Transverse colon (tissue), 4 donors: ENCODE data around the gene PRKAR1A. TPM values are rescaled to one million over a fixed set of nuclear protein-coding genes. Genes with fewer than 3 reads are reported as not detected.

Experiments
- DNase-seq: peaks from one replicate; pipeline ENCODE4 v3.0.0-alpha.2; 2019
- H3K27ac ChIP-seq, 4 donors: fragments of 200-600 bp; sonication (generic); 2 replicates each; pipeline ENCODE4 v1.5.1; 2016 to 2018; ENCODE audit warnings: inconsistent platforms in 4 of 4
- H3K27me3 ChIP-seq: fragments of 200-600 bp; sonication (generic); 2 replicates; pipeline ENCODE4 v1.5.1; 2017; ENCODE audit warnings: inconsistent platforms
- H3K36me3 ChIP-seq, 4 donors: fragments of 200-600 bp; sonication (generic); 2 replicates each; pipeline ENCODE4 v1.5.1; 2017 to 2019; ENCODE audit warnings: inconsistent platforms in 4 of 4
- H3K4me1 ChIP-seq, 4 donors: fragments of 200-600 bp; sonication (generic); 2 replicates each; pipeline ENCODE4 v1.5.1; 2017 to 2020; ENCODE audit warnings: inconsistent platforms in 4 of 4
- H3K4me3 ChIP-seq, 4 donors: fragments of 200-600 bp; sonication (generic); 1 replicate in 1 of 4; 2 replicates in 3 of 4; pipeline versions ENCODE4 v1.5.1 to v1.6.1; 2017 to 2019; ENCODE audit warnings: inconsistent platforms in 4 of 4
- H3K9me3 ChIP-seq, 2 donors: fragments of 200-600 bp; sonication (generic); 2 replicates each; pipeline ENCODE4 v1.5.1; 2017 to 2019; ENCODE audit warnings: inconsistent platforms in 2 of 2
- CTCF ChIP-seq, 5 experiments: fragments of 200-600 bp in 3 of 5; fragments of 450-650 bp in 2 of 5; sonication (generic) in 3 of 5; IDR thresholded peaks; 1 replicate in 2 of 5; 2 replicates in 3 of 5; pipeline ENCODE4 v1.5.1; 2016 to 2017; ENCODE audit warnings: antibody characterized with exemption in 5 of 5, inconsistent platforms in 3 of 5, mild to moderate bottlenecking in 2 of 5, moderate library complexity in 1 of 5
- EP300 ChIP-seq: sonication (generic); formaldehyde crosslinking; IDR thresholded peaks from one replicate; pipeline ENCODE4 v1.6.1; 2017; ENCODE audit warnings: antibody characterized with exemption, low read depth
- POLR2A ChIP-seq: fragments of 450-650 bp; IDR thresholded peaks from one replicate; pipeline ENCODE4 v1.6.1; 2016; ENCODE audit warnings: antibody characterized with exemption, mild to moderate bottlenecking, moderate library complexity
- POLR2AphosphoS5 ChIP-seq, 3 donors: sonication (generic); formaldehyde crosslinking; IDR thresholded peaks; one replicate each; pipeline ENCODE4 v1.6.1; 2016; ENCODE audit warnings: antibody characterized with exemption in 3 of 3
- WGBS, 2 donors: methylation state at CpG; one replicate each; pipeline ENCODE4 v1.1.5; 2018; ENCODE audit warnings: low coverage in 1 of 2; 5-methylcytosine and 5-hydroxymethylcytosine counted together
- in situ Hi-C, 4 donors: fragments of 200-750 bp; cut with MboI; loops; one replicate each; pipeline versions ENCODE4 v1.15.0 to v1.15.1; 2017; ENCODE audit warnings: low sequenced_read_pairs in 3 of 4, low pct_ligation_motif_present in 1 of 4, low pct_unique_long_range_greater_than_20kb in 1 of 4
- intact Hi-C: fragments of 100-400 bp; cut with DNase I; formaldehyde crosslinking; loops from one replicate; pipeline ENCODE4 v1.15.1; 2023; ENCODE audit warnings: low total_unique reads
- total RNA-seq, 4 donors: library from RNA; depleted of rRNA; stranded (reverse); fragments of >200 nt; gene quantifications; one replicate each; pipeline ENCODE4 v1.1.0, GENCODE V29; 2016

The PRKAR1A gene
- total RNA-seq, 4 donors from 2014 or later: 93.9 to 223 (median 160) TPM

GRCh38 chr17:68498479-68499326, 13.5 kb upstream of the PRKAR1A start:
- in situ Hi-C loops (no loop called here), intact Hi-C loops (no loop called here)
- Histone ChIP-seq H3K9me3 (no peaks in the 10 kb centered on the region), H3K27me3 (no peaks in the 10 kb centered on the region), H3K4me1 (peaks cover 0 to 19% (median 7%) of the 10 kb centered on the region in 4 donors), H3K36me3 (no peaks in the 10 kb centered on the region), H3K4me3 (no peak overlapping the region), H3K27ac (peak overlapping the region; percentile 57 to 83 (median 72))
- no peak for DNase-seq
- no peak for TF ChIP-seq CTCF (IDR thresholded peaks at IDR 0.05)
- no peak for TF ChIP-seq POLR2A
- TF ChIP-seq POLR2AphosphoS5 (IDR thresholded peaks at IDR 0.05): no peak
- TF ChIP-seq EP300: no peak
- 59 to 67% methylated on average over 2 to 7 of the region's 7 CpGs for WGBS, 2 donors

GRCh38 chr17:68499587-68499986, 12.6 kb upstream of the PRKAR1A start:
- in situ Hi-C loops: no loop called here
- peaks cover 0 to 19% (median 7%) of the 10 kb centered on the region in 4 donors for H3K4me1 ChIP-seq
- H3K36me3 ChIP-seq: no peaks in the 10 kb centered on the region
- WGBS, 2 donors: 89 to 92% methylated on average over 2 to 5 of the region's 5 CpGs
- no peaks in the 10 kb centered on the region for H3K9me3 ChIP-seq
- no peak for DNase-seq
- no peak for TF ChIP-seq POLR2A
- TF ChIP-seq EP300: no peak
- no peak for TF ChIP-seq CTCF (IDR thresholded peaks at IDR 0.05)
- no peak for TF ChIP-seq POLR2AphosphoS5 (IDR thresholded peaks at IDR 0.05)
- H3K27me3 ChIP-seq: no peaks in the 10 kb centered on the region
- H3K27ac ChIP-seq: no peak overlapping the region
- no peak overlapping the region for H3K4me3 ChIP-seq
- intact Hi-C loops: no loop called here

GRCh38 chr17:68501074-68501473, 11.2 kb upstream of the PRKAR1A start:
- intact Hi-C loops (no loop called here), in situ Hi-C loops (no loop called here)
- Histone ChIP-seq H3K9me3 (no peaks in the 10 kb centered on the region), H3K27me3 (no peaks in the 10 kb centered on the region), H3K4me1 (peaks cover 0 to 19% (median 7%) of the 10 kb centered on the region in 4 donors), H3K36me3 (no peaks in the 10 kb centered on the region), H3K4me3 (no peak overlapping the region), H3K27ac (no peak overlapping the region)
- TF ChIP-seq POLR2AphosphoS5 (IDR thresholded peaks at IDR 0.05): no peak
- no peak for TF ChIP-seq CTCF (IDR thresholded peaks at IDR 0.05)
- TF ChIP-seq POLR2A: no peak
- no peak for TF ChIP-seq EP300
- no peak for DNase-seq
- WGBS, 2 donors: 72 to 84% methylated on average over 3 of the region's 3 CpGs

GRCh38 chr17:68505951-68506350, 6.3 kb upstream of the PRKAR1A start:
- Histone ChIP-seq H3K4me1 (peaks cover 0 to 7% (median under 1%) of the 10 kb centered on the region in 4 donors), H3K27ac (no peak overlapping the region), H3K27me3 (no peaks in the 10 kb centered on the region), H3K9me3 (no peaks in the 10 kb centered on the region), H3K4me3 (no peak overlapping the region), H3K36me3 (no peaks in the 10 kb centered on the region)
- 91 to 97% methylated on average over 1 of the region's 1 CpG for WGBS, 2 donors
- intact Hi-C loops: no loop called here
- in situ Hi-C loops: no loop called here
- TF ChIP-seq POLR2AphosphoS5 (IDR thresholded peaks at IDR 0.05) (no peak), EP300 (no peak), POLR2A (no peak), CTCF (IDR thresholded peaks at IDR 0.05) (no peak)
- DNase-seq: no peak
